ENCODE data around the gene DLGAP4.

The DLGAP4 gene

GRCh38 chr20:36297656-36298055 lies 8.5 kb upstream of the DLGAP4 start:
- no peak overlapping the region for H3K27ac ChIP-seq (ENCODE audit: low read length)
- no peak overlapping the region for H3K9ac ChIP-seq (ENCODE audit: low read length)
- no peak overlapping the region for H3K4me2 ChIP-seq (ENCODE audit: low read depth, low read length)

GRCh38 chr20:36298061-36298460 lies 8.1 kb upstream of the DLGAP4 start:
- no peaks in the 10 kb centered on the region for H3F3A ChIP-seq (ENCODE audit: insufficient read depth, low read length)
- DNase-seq: no peak
- no peaks in the 10 kb centered on the region for H3K36me3 ChIP-seq (replicated peaks; ENCODE audit: insufficient read depth, low read length)
- H3K79me2 ChIP-seq (ENCODE audit: low read length): no peaks in the 10 kb centered on the region
- no peaks in the 10 kb centered on the region for H4K20me1 ChIP-seq (ENCODE audit: insufficient read depth, low read length)
- no peak overlapping the region for H3K4me3 ChIP-seq (ENCODE audit: low read length)
- H3K9me2 ChIP-seq (replicated peaks; ENCODE audit: insufficient read depth, low read length): no peaks in the 10 kb centered on the region
- TF ChIP-seq EZH2 (optimal IDR thresholded peaks at IDR 0.05; ENCODE audit: low read depth, low read length) (no peak), CTCF (IDR thresholded peaks at IDR 0.05; ENCODE audit: low read length) (no peak), EZH2phosphoT487 (IDR thresholded peaks at IDR 0.05; ENCODE audit: low read length) (no peak)
- H3K27me3 ChIP-seq (replicated peaks; ENCODE audit: insufficient read depth, low read length): peaks cover 45% of the 10 kb centered on the region
- no peak overlapping the region for H3K27ac ChIP-seq (ENCODE audit: low read length)
- H3K9me3 ChIP-seq (replicated peaks; ENCODE audit: insufficient read depth, low read length): no peaks in the 10 kb centered on the region
- no peak overlapping the region for H2AFZ ChIP-seq (ENCODE audit: low read length)
- H3K9ac ChIP-seq (ENCODE audit: low read length): no peak overlapping the region
- H3K4me2 ChIP-seq (ENCODE audit: low read depth, low read length): no peak overlapping the region
- H3K4me1 ChIP-seq (ENCODE audit: low read length): no peaks in the 10 kb centered on the region

More at GRCh38 chr20:36297656-36298055, 8.5 kb upstream of the DLGAP4 start:
- Histone ChIP-seq H3K27me3 (replicated peaks; ENCODE audit: insufficient read depth, low read length) (peaks cover 44% of the 10 kb centered on the region), H3K36me3 (replicated peaks; ENCODE audit: insufficient read depth, low read length) (no peaks in the 10 kb centered on the region), H3K9me2 (replicated peaks; ENCODE audit: insufficient read depth, low read length) (no peaks in the 10 kb centered on the region), H3K79me2 (ENCODE audit: low read length) (no peaks in the 10 kb centered on the region), H3K4me1 (ENCODE audit: low read length) (no peaks in the 10 kb centered on the region), H4K20me1 (ENCODE audit: insufficient read depth, low read length) (no peaks in the 10 kb centered on the region), H3K9me3 (replicated peaks; ENCODE audit: insufficient read depth, low read length) (no peaks in the 10 kb centered on the region), H2AFZ (ENCODE audit: low read length) (no peak overlapping the region), H3K4me3 (ENCODE audit: low read length) (no peak overlapping the region), H3F3A (ENCODE audit: insufficient read depth, low read length) (no peaks in the 10 kb centered on the region)
- DNase-seq: no peak
- no peak for TF ChIP-seq EZH2 (optimal IDR thresholded peaks at IDR 0.05; ENCODE audit: low read depth, low read length)
- TF ChIP-seq EZH2phosphoT487 (IDR thresholded peaks at IDR 0.05; ENCODE audit: low read length): no peak

GRCh38 chr20:36298795-36299339 lies 7.3 kb upstream of the DLGAP4 start:
- Histone ChIP-seq H3F3A (ENCODE audit: insufficient read depth, low read length) (no peaks in the 10 kb centered on the region), H3K27ac (ENCODE audit: low read length) (no peak overlapping the region), H3K36me3 (replicated peaks; ENCODE audit: insufficient read depth, low read length) (no peaks in the 10 kb centered on the region), H4K20me1 (ENCODE audit: insufficient read depth, low read length) (no peaks in the 10 kb centered on the region), H3K79me2 (ENCODE audit: low read length) (no peaks in the 10 kb centered on the region), H2AFZ (ENCODE audit: low read length) (no peak overlapping the region), H3K4me3 (ENCODE audit: low read length) (no peak overlapping the region), H3K9me2 (replicated peaks; ENCODE audit: insufficient read depth, low read length) (no peaks in the 10 kb centered on the region), H3K4me2 (ENCODE audit: low read depth, low read length) (no peak overlapping the region), H3K4me1 (ENCODE audit: low read length) (no peaks in the 10 kb centered on the region), H3K9me3 (replicated peaks; ENCODE audit: insufficient read depth, low read length) (no peaks in the 10 kb centered on the region), H3K9ac (ENCODE audit: low read length) (no peak overlapping the region), H3K27me3 (replicated peaks; ENCODE audit: insufficient read depth, low read length) (peaks cover 51% of the 10 kb centered on the region)
- DNase-seq: no peak
- TF ChIP-seq EZH2 (optimal IDR thresholded peaks at IDR 0.05; ENCODE audit: low read depth, low read length) (no peak), EZH2phosphoT487 (IDR thresholded peaks at IDR 0.05; ENCODE audit: low read length) (no peak), CTCF (IDR thresholded peaks at IDR 0.05; ENCODE audit: low read length) (no peak)

GRCh38 chr20:36299459-36299858 lies 6.7 kb upstream of the DLGAP4 start:
- Histone ChIP-seq H3K4me3 (ENCODE audit: low read length) (no peak overlapping the region), H3K9ac (ENCODE audit: low read length) (no peak overlapping the region), H3K4me2 (ENCODE audit: low read depth, low read length) (no peak overlapping the region), H2AFZ (ENCODE audit: low read length) (no peak overlapping the region), H4K20me1 (ENCODE audit: insufficient read depth, low read length) (no peaks in the 10 kb centered on the region), H3K9me3 (replicated peaks; ENCODE audit: insufficient read depth, low read length) (no peaks in the 10 kb centered on the region), H3K27ac (ENCODE audit: low read length) (no peak overlapping the region), H3K79me2 (ENCODE audit: low read length) (no peaks in the 10 kb centered on the region), H3K4me1 (ENCODE audit: low read length) (no peaks in the 10 kb centered on the region), H3F3A (ENCODE audit: insufficient read depth, low read length) (no peaks in the 10 kb centered on the region), H3K9me2 (replicated peaks; ENCODE audit: insufficient read depth, low read length) (no peaks in the 10 kb centered on the region), H3K36me3 (replicated peaks; ENCODE audit: insufficient read depth, low read length) (no peaks in the 10 kb centered on the region), H3K27me3 (replicated peaks; ENCODE audit: insufficient read depth, low read length) (peaks cover 57% of the 10 kb centered on the region)
- DNase-seq: no peak
- TF ChIP-seq EZH2 (optimal IDR thresholded peaks at IDR 0.05; ENCODE audit: low read depth, low read length) (no peak), CTCF (IDR thresholded peaks at IDR 0.05; ENCODE audit: low read length) (no peak), EZH2phosphoT487 (IDR thresholded peaks at IDR 0.05; ENCODE audit: low read length) (no peak)
